GM19025 (cell line): Measurements from ENCODE around the gene ABHD12.

ENCODE experiments used
- ATAC-seq: cut with Tn5 transposase; IDR thresholded peaks from one replicate; pipeline ENCODE4 v1.9.1; 2021; ENCODE audit warnings: mild to moderate bottlenecking, low read depth, moderate library complexity; ENCODE audit not compliant: unreplicated experiment

Gene ABHD12

GRCh38 chr20:25382704-25383370, 7.8 kb downstream of the ABHD12 start:
- no peak for ATAC-seq

DNA sequence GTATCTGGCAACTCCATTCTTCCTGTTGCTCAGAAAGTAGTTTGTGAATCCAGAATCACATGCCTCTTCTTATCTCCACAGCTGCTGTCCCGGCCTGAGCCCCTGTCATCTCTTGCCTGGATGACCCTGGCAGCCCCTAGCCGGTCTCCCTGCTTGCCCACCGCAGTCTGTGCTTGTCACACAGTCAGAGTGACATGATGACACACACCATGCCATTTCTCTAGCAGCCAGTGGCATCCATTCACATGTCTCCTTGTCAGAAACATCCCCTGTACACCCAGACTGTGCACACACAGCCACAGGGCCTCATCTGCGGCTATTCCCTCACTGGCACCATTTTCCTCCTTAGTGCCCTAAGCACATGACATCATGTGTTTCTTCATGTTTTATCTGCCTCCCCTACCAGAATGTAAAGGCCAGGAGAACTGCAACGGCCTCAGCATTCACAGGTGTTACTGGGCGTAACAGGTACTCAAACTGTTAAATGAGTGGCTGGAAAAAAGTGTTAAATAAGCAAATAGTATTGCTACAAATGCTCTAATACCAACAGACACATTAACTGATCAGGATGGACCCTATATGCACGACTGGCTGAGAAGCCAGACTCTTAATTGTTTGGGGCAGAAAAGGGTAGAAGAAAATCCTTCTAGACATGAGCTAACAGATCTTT, 9.6 kb downstream of the ABHD12 start:
- ATAC-seq = no peak

GRCh38 chr20:25378884-25379733, 11.5 kb downstream of the ABHD12 start:
- no peak for ATAC-seq

GRCh38 chr20:25378189-25378883, 12.3 kb downstream of the ABHD12 start:
- no peak for ATAC-seq

GRCh38 chr20:25376886-25377285, 13.7 kb downstream of the ABHD12 start:
- ATAC-seq = no peak

- ATAC-seq = no peak
These were observed 14.4 kb downstream of the ABHD12 start for GRCh38 chr20:25376236-25376635.

DNA sequence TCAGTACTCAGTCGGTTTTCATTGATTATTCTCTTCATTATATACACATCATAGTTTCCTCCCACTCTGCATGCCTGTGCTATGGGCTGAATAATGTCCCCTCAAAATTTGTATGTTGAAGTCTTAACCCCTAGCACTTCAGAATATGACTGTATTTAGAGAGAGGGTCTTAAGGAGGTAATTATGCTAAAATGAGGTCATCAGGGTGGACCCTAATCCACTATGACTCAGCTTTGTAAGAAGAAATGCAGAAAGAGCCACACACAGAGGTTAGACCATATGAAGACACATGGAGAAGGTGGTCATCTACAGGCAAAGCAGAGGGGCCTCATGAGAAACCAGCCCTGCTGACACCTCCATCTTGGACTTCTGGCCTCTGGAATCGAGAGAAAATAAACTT, 15.8 kb downstream of the ABHD12 start:
- no peak for ATAC-seq

- no peak for ATAC-seq
These were observed 17.9 kb downstream of the ABHD12 start for GRCh38 chr20:25372584-25373336.

DNA sequence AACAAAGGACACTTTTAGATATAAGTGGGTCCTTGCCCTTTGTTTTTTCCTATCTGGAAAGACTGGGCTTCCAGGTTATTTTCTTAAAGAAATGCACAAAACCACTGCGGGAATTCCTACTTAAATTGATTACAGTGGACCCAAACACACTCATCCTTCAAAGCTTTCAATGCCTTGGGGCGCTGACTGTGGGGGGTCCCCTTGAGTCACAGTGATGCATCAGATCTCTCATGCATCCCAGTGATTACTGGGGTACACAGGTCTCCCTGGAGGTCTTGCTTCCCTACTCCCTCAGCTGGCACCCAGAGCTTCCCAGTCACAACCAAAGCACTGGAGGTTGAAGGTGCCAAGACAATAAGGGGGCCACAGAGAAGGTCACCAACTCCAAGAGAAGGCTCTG, 20.7 kb downstream of the ABHD12 start:
- ATAC-seq = no peak

GRCh38 chr20:25369529-25369928, 21.1 kb downstream of the ABHD12 start:
- no peak for ATAC-seq

- no peak for ATAC-seq
These were observed 21.7 kb downstream of the ABHD12 start for GRCh38 chr20:25368976-25369375.

DNA sequence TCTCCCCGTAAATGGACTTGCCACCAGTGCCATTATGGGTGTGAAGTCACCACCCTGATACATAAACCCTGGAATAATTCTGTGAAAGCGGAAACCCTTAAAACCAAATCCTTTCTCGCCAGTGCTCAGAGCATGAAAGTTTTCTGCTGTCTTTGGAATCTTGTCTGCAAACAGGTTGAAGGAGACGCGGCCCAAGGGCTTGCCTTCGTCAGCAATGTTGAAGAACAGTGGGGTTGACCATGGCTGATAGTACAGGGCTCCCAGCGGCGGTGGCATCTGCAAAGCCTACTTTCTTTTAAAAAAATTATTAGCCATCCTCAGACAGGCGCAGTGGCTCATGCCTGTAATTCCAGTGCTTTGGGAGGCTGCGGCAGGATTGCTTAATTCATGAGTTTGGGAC, 22.1 kb downstream of the ABHD12 start:
- no peak for ATAC-seq

DNA sequence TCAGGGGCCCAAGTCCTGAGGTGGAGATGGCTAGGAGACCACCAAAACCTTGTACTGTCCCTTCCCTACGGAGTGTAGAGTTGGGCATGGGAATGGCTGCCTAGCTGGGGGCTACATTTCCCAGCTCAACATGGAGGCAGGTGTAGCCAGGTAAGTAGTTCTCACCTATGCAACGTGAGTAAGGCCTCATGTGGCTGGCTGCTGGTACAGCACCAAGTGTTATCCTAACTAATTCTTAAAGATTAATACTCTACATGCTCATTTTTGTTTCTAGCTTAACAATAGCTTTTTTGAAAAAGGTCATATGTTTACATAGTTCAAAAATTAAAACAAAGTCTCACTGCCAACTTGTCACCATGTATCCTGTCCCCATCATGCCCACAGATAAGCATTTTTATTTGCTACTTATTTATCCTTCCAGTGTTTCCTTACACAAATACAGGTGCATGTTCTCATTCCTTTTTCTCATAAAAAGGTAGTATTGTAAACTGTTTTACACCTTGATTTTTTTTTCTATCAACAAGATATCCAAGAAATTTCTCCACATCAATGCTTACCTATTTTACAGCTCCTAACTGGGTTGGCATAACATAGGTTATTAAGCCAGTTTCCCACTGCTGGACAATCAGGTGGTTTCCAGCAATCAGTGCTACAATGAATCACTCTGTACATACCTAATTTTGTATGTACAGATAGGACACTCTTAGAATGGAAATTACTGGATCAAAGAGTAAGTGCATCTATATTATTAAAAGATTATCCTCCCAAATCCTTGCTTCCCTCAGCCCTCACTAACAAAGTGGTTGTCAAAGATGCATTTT, 25.5 kb downstream of the ABHD12 start:
- ATAC-seq = no peak

DNA sequence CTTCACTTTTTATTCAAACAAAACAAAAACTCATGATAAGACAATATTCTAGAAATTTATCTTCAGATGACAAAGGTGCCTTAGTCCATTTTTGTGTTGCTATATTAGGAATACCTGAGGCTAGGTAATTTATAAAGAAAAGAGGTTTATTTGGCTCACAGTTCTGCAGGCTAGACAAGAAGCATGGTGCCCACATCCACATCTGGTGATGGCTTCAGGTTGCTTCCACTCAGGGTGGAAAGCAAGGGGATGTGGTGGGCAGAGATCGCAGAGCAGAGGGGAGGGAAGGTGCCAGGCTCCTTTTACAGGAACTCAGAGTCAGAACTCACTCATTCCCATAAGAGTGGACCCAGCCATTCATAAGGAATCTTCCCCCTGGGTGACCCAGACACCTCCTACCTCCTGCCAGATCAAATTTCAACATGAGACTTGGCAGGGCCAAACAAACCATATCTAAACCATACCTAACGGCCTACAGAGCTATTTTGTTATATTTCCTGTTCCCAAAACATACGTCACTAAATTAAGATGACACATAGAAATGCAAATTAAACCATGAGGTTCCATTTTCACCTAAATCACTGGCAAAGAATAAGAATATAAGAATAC, 26.4 kb downstream of the ABHD12 start:
- no peak for ATAC-seq

- ATAC-seq = no peak
These were observed 29.4 kb downstream of the ABHD12 start for GRCh38 chr20:25361287-25361683.

DNA sequence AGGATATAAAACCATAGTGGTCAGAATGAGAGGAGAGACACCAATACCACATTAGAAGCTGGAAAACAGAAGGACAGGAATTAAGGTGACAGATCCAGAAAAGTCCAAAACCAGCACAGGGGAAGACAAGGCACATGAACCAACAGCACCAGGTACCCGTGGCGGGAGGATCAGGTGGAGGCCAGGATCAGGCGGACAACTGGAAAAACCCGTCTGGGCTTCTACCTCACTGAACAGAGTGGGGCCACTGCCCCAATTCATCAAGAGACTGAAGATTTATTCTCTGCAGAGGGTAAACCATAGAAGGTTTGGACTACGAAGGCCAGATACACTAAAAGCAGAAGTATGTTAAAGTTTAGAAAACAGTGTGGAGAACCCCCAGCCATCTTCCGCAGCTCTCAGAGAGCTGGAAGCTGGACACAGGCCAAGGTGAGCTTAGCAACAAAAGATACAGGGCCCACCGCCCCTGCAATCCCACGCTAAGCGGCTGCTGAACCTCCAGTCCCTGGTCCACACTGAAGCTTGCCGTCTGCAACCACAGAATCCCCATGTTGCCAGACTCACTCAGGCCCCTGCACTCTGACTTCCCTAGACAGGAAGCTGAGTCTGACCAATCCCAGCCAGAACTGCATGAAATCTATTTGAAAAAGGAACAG, 29.9 kb downstream of the ABHD12 start:
- ATAC-seq = no peak

DNA sequence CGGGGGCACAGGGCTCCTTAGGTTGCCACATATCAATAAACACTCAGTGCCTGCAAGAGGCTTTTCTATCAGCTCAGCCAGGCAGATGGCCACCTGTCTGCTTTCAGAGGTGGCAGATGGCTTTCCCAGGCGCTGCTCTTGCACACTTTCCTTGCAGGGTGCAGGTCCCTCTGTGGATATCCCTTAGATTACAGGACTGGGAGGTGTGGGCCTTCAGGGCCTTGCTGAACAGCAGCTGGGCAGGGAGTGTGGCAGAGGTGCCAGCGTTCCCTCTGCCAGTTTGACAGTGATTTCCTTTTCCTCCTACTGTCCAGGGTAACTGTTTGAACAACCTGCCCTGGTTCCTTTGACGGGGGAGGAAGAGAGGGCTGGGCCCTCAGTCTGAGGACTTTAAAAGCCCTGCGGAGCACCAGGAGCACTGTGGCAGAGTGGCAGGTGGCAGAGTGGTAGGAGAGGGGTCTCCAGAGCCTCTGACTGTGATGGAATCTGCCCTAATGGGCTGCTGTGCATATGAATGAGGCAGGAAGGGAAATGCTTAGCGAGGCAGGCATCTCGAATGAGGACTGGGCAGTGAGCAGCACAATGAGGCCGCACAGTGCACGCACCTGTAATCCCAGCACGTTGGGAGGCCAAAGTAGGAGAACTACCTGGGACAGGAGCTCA, 34.2 kb downstream of the ABHD12 start:
- ATAC-seq = no peak

- ATAC-seq = no peak
These were observed 34.8 kb downstream of the ABHD12 start for GRCh38 chr20:25355866-25356265.
